GM19397 (cell line): ENCODE data around the gene GMPR2.

ENCODE experiments used
- ATAC-seq: cut with Tn5 transposase; IDR thresholded peaks from one replicate; pipeline ENCODE4 v1.9.1; 2021; ENCODE audit warnings: mild to moderate bottlenecking, moderate library complexity; ENCODE audit not compliant: unreplicated experiment

Gene GMPR2

DNA sequence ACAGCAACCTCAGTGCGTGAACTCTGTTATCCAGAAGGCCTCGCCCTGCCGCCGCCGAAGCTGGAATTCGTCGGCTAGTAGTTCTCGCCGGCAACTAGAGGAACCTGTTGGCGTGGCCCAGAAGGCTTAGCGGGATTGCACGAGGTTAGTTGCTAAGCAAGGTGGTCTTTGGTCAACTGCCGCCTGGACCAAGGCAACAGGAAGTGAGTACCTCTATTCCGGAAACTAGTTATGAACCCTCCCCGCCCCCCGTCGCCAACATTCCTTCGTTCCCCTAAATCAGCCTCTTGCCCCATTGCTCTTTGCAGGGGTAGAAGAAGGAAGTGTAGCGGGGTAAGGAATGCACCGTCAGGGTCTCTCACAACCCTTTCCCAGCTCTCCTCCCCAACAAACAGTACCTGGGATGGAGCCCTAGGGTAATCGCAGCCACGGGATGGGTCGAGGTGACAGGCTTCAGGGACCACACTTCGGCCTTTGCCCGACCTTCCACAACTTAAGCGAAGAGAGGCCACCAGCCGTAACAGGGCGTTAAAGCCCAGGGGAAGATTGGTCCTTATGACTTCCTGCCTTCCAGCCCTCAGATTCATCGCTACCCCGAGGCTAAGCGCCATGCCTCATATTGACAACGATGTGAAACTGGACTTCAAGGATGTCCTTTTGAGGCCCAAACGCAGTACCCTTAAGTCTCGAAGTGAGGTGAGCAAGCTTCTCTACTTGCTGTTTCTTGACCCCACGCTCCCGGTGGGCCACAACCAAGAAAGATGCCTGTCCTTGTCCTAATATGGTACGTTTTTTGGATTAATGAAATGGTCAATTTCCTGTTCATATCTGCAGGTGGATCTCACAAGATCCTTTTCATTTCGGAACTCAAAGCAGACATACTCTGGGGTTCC is at the start of gene GMPR2:
Gene GMPR2, plus strand, starts transcription at position 285 of the 893 bp plus-strand sequence. Its CDS starts 325 bp downstream, at position 610.
- peak; percentile 57 for ATAC-seq

DNA sequence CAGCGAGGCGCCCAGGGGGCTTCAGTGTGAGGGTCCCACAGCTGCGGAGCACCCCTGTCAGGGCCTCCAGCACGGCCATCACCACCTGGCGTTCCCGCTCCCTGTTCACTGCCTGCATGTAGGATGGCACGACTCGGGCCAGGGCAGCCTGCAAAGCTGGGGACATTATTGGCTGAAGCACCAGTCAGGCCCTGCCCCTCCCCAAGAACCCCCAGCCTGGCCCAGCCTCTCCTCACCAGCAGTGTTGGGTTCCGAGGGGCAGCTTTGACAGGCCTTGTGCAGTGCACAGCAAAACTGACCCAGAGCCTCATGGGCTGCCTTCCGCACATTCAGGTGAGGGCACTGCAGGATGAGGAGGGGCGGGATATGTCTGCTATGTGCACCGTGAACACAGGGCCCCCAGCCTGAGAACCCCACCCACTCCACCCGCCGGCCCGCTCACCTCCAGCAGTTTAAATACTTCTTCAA is 49.7 kb upstream of the GMPR2 start:
- ATAC-seq = no peak

- no peak for ATAC-seq
These were observed 48.4 kb upstream of the GMPR2 start for GRCh38 chr14:24184104-24184970.

GRCh38 chr14:24185026-24185425 is 47.7 kb upstream of the GMPR2 start:
- ATAC-seq = no peak

DNA sequence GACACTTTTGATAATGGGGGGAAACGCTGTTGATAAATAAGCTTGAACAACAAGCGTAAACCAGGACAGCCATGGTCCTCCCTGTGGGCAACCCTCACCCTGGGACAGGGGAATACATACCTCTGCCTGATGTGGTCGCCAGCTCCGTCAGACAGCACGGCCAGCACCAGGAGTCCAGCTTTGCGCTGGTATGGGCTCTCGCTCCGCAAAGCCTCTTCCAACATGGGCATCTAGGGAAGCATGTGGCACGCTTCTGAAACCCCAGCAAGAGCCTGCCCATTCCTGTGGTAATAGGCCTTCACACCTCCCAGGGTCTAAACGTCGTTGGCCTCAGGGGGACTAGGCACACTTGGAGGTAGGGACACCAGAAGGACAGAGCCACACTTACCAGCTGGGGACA is 47.0 kb upstream of the GMPR2 start:
- no peak for ATAC-seq

- no peak for ATAC-seq
These were observed 45.7 kb upstream of the GMPR2 start for GRCh38 chr14:24186831-24187538.

DNA sequence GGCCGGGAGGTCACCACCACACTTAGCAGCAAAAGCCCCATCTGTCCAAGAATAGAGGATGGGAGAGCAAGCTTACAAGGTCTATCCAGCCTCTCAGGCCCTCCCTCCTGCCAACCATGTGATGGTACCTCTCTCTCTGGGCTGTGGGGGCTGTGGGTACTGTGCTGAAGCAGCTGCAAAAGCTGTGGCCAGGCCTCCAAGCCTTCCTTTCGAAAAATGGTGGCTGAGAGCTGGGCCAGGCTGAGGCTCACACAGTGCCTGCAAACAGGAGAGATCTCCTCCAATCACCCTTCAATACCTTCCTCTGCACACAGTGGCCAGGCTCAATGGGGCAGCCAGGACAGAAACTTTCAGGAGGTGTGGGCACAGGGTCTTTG is 45.2 kb upstream of the GMPR2 start:
- no peak for ATAC-seq

- ATAC-seq = peak; percentile 84
These were observed 44.3 kb upstream of the GMPR2 start, which contains the start of gene IPO4 for GRCh38 chr14:24188251-24189058. TSS of gene IPO4 (minus strand) at chr14:24188816. CDS start at chr14:24188787, 29 bp downstream.

DNA sequence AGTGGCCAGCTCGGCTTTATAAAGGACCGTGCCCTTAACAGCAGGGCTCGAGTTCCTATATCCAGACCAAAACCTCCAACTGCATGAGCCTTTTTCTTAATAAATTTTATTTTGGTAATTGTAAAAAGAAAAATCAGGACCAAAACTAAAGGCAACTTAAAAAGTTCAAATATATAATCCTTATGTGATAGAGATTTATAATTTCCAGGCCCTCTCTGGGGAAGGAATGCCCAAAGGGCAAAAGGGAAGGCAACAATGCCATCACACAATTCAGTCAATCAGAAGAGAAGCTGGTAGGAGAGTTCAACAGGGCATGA is 43.7 kb upstream of the GMPR2 start:
- ATAC-seq = no peak

GRCh38 chr14:24189460-24189859 is 43.3 kb upstream of the GMPR2 start:
- no peak for ATAC-seq

GRCh38 chr14:24190416-24190815 is 42.3 kb upstream of the GMPR2 start:
- ATAC-seq = no peak

GRCh38 chr14:24192933-24193332 is 39.8 kb upstream of the GMPR2 start:
- no peak for ATAC-seq

GRCh38 chr14:24194186-24194872 is 38.4 kb upstream of the GMPR2 start:
- no peak for ATAC-seq

DNA sequence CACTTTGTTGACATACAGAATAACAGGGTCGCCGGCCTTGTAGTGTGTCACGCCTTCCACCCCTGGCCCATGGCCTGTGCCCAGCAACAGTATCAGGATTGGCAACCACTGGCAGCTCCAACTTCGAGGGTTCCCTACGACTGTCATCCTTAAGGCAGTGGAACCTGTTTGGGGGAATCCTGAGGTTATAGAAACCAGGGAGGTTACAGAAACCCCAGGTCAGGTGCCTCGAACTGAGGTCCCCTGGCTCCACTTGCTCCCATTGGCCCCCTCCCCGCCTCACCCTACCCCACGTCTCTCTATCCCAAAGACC is 37.9 kb upstream of the GMPR2 start:
- ATAC-seq = no peak

- ATAC-seq = peak; percentile 89
These were observed 37.3 kb upstream of the GMPR2 start, which contains the start of gene TM9SF1 for GRCh38 chr14:24195186-24196070. TSS of gene TM9SF1 (minus strand) at chr14:24195441. CDS start at chr14:24195019, 422 bp downstream.

DNA sequence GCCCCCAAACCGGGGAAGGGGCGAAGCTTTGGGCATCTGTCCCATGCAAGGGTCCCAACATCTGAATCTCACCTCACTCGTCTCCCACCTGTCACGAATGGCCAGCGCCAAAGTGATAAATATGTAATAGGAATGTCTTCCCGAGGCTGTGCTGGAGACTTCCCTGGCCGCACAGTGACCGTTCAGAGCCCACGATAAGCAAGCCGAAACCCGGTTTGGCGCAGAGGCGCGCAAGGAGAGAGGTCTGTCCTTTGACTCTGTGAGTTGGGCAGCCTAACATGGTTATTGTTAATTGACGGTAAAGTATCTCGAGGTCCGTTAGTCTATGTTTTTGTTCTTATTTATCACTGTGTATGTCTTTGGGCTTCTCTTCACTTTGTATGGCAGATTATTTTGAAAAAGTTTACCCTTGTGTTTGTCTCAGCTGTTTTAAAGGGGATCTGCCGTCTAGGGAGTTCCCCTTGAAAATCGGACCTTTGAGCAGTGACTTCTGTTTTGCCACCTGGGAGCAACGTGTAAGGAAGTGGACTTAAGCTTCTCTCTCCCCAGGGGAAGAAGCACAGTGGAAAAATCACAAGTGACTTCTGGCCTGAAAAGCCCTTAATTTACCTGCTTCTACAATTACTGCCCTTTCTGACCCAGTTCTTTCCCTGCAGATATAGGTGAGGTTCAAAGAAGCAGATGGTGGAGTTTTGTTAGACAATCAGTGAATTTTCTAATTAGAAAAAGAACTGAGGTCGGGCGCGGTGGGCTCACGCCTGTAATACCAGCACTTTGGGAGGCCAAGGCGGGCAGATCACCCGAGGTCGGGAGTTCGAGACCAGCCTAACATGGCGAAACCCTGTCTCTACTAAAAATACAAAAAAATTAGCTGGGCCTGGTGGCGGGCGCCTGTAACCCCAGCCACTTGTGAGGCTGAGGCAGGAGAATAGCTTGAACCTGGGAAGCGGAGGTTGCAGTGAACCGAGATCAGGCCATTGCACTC is 36.4 kb upstream of the GMPR2 start:
- no peak for ATAC-seq

- ATAC-seq = no peak
These were observed 35.7 kb upstream of the GMPR2 start for GRCh38 chr14:24197056-24197450.
